Esophagus squamous epithelium (tissue), 5 donors: ENCODE results near the gene LRRC3B. TPM values are rescaled to one million over a fixed set of nuclear protein-coding genes. Genes with fewer than 3 reads are reported as not detected.

Experiments
- DNase-seq: peaks from one replicate; lab custom pipeline; 2025; lab: John Stamatoyannopoulos, UW
- H3K27ac ChIP-seq, 4 donors: fragments of 200-600 bp; sonication (generic); one replicate each; pipeline ENCODE4 v1.5.1; 2016 to 2019; ENCODE audit warnings: mild to moderate bottlenecking in 1 of 4
- H3K27me3 ChIP-seq, 4 donors: fragments of 200-600 bp; sonication (generic); 1 replicate in 3 of 4; 2 replicates in 1 of 4; pipeline versions ENCODE4 v1.5.1 to v1.6.0; 2017 to 2021; ENCODE audit warnings: antibody characterized with exemption in 1 of 4
- H3K36me3 ChIP-seq, 3 donors: fragments of 200-600 bp; sonication (generic); one replicate each; pipeline ENCODE4 v1.5.1; 2016 to 2019
- H3K4me1 ChIP-seq, 3 donors: fragments of 200-600 bp; sonication (generic); one replicate each; pipeline ENCODE4 v1.5.1; 2017 to 2019
- H3K4me3 ChIP-seq, 4 donors: fragments of 200-600 bp; sonication (generic); 1 replicate in 3 of 4; 2 replicates in 1 of 4; pipeline ENCODE4 v1.5.1; 2016 to 2019; ENCODE audit warnings: mild to moderate bottlenecking in 2 of 4, moderate library complexity in 1 of 4
- H3K9me3 ChIP-seq, 3 donors: fragments of 200-600 bp; sonication (generic); one replicate each; pipeline ENCODE4 v1.5.1; 2016 to 2019
- CTCF ChIP-seq, 6 experiments: fragments of 450-650 bp in 4 of 6; fragments of 200-600 bp in 2 of 6; sonication (generic) in 2 of 6; IDR thresholded peaks; one replicate each; pipeline ENCODE4 v1.5.1; 2016 to 2019; ENCODE audit warnings: antibody characterized with exemption in 6 of 6, mild to moderate bottlenecking in 4 of 6, moderate library complexity in 4 of 6
- POLR2A ChIP-seq, 4 donors: fragments of 450-650 bp; IDR thresholded peaks; one replicate each; pipeline ENCODE4 v1.6.1; 2017; ENCODE audit warnings: antibody characterized with exemption in 4 of 4, mild to moderate bottlenecking in 4 of 4, moderate library complexity in 3 of 4
- WGBS, 2 donors: methylation state at CpG; one replicate each; pipeline ENCODE4 v1.1.5; 2018; 5-methylcytosine and 5-hydroxymethylcytosine counted together
- intact Hi-C: fragments of 100-400 bp; cut with DNase I; formaldehyde crosslinking; loops from one replicate; pipeline ENCODE4 v1.15.0; 2022
- total RNA-seq, 4 donors: library from RNA; depleted of rRNA; stranded (reverse); fragments of >200 nt; gene quantifications; one replicate each; pipeline ENCODE4 v1.1.0, GENCODE V29; 2016
- donor health status: DM: yes; HTN: yes; CAD: no.

LRRC3B gene
- total RNA-seq, 4 donors from 2014 or later: 0.57 TPM; not detected in 3

- no peaks in the 10 kb centered on the region for H3K4me1 ChIP-seq
- no peak for DNase-seq
- no peak overlapping the region for H3K27ac ChIP-seq
- 73 to 90% methylated on average over 2 of the region's 2 CpGs for WGBS, 2 donors
- no peak overlapping the region for H3K4me3 ChIP-seq
- no peaks in the 10 kb centered on the region for H3K27me3 ChIP-seq
- no peaks in the 10 kb centered on the region for H3K9me3 ChIP-seq
- TF ChIP-seq CTCF (IDR thresholded peaks at IDR 0.05): no peak
- H3K36me3 ChIP-seq: no peaks in the 10 kb centered on the region
- intact Hi-C loops: no loop called here
Measured at GRCh38 chr3:26639339-26639738, 16.8 kb downstream of the LRRC3B start.

GRCh38 chr3:26647078-26647477 lies 24.5 kb downstream of the LRRC3B start:
- 40 to 61% methylated on average over 3 of the region's 3 CpGs for WGBS, 2 donors
- no peak for DNase-seq
- TF ChIP-seq CTCF (IDR thresholded peaks at IDR 0.05) (no peak), POLR2A (IDR thresholded peaks at IDR 0.05) (no peak)

GRCh38 chr3:26648461-26648860 lies 25.9 kb downstream of the LRRC3B start:
- no peak overlapping the region for H3K4me3 ChIP-seq
- no peak overlapping the region for H3K27ac ChIP-seq
- intact Hi-C loops: no loop called here
- H3K4me1 ChIP-seq: peaks cover 0 to 10% (median 4%) of the 10 kb centered on the region in 3 donors
- H3K9me3 ChIP-seq: no peaks in the 10 kb centered on the region
- H3K27me3 ChIP-seq: no peaks in the 10 kb centered on the region
- DNase-seq: no peak
- 39 to 61% methylated on average over 2 of the region's 2 CpGs for WGBS, 2 donors
- TF ChIP-seq POLR2A (IDR thresholded peaks at IDR 0.05): no peak
- no peak for TF ChIP-seq CTCF (IDR thresholded peaks at IDR 0.05)
- H3K36me3 ChIP-seq: no peaks in the 10 kb centered on the region

More at GRCh38 chr3:26647078-26647477, 24.5 kb downstream of the LRRC3B start:
- Histone ChIP-seq H3K27ac (no peak overlapping the region), H3K36me3 (no peaks in the 10 kb centered on the region), H3K4me1 (peaks cover 0 to 4% (median under 1%) of the 10 kb centered on the region in 3 donors), H3K27me3 (no peaks in the 10 kb centered on the region), H3K4me3 (no peak overlapping the region), H3K9me3 (no peaks in the 10 kb centered on the region)
- intact Hi-C loops: no loop called here

GRCh38 chr3:26652164-26652563 lies 29.6 kb downstream of the LRRC3B start:
- no peak for TF ChIP-seq POLR2A (IDR thresholded peaks at IDR 0.05)
- no peak for TF ChIP-seq CTCF (IDR thresholded peaks at IDR 0.05)
- H3K4me1 ChIP-seq: peaks cover 0 to 17% (median 4%) of the 10 kb centered on the region in 3 donors
- intact Hi-C loops: no loop called here
- H3K9me3 ChIP-seq: no peaks in the 10 kb centered on the region
- 66 to 82% methylated on average over 5 of the region's 5 CpGs for WGBS, 2 donors
- H3K36me3 ChIP-seq: no peaks in the 10 kb centered on the region
- H3K4me3 ChIP-seq: no peak overlapping the region
- H3K27ac ChIP-seq: no peak overlapping the region
- no peak for DNase-seq
- H3K27me3 ChIP-seq: no peaks in the 10 kb centered on the region

GRCh38 chr3:26653811-26654425 lies 31.3 kb downstream of the LRRC3B start:
- no peak for DNase-seq
- Histone ChIP-seq H3K36me3 (no peaks in the 10 kb centered on the region), H3K4me1 (peaks cover 0 to 29% (median 4%) of the 10 kb centered on the region in 3 donors), H3K9me3 (no peaks in the 10 kb centered on the region), H3K27me3 (no peaks in the 10 kb centered on the region), H3K27ac (no peak overlapping the region), H3K4me3 (no peak overlapping the region)
- TF ChIP-seq POLR2A (IDR thresholded peaks at IDR 0.05) (no peak), CTCF (IDR thresholded peaks at IDR 0.05) (no peak)
- intact Hi-C loops: no loop called here
- WGBS, 2 donors: 67 to 80% methylated on average over 1 of the region's 1 CpG
